Measurements from ENCODE around the gene NFKBIE. TPM values are rescaled to one million over a fixed set of nuclear protein-coding genes. Genes with fewer than 3 reads are reported as not detected.

NFKBIE gene
- total and polyA plus RNA-seq, 9 of the 15 experiments (the other 6 are each of a cell fraction or from before 2014, with no cell fraction given): 2.1 to 16.4 (median 11.7) TPM

GRCh38 chr6:44263354-44264100 is 1.8 kb downstream of the NFKBIE start (continued):
- no peak for TF ChIP-seq ZNF282 (CRISPR knock-in tag; IDR thresholded peaks at IDR 0.05)
- TF ChIP-seq NKRF (IDR thresholded peaks at IDR 0.05; ENCODE audit: borderline replicate concordance): no peak
- peak; percentile 26; the same call in 1 of the 2 replicates for TF ChIP-seq ZFX (CRISPR knock-in tag; IDR thresholded peaks at IDR 0.05)
- peak; percentile 25; the same call in 1 of the 2 replicates for TF ChIP-seq ELF1 (tag; IDR thresholded peaks at IDR 0.05)
- TF ChIP-seq BMI1 (IDR thresholded peaks at IDR 0.05; ENCODE audit: low read length): no peak
- no peak for TF ChIP-seq ZNF395 (CRISPR knock-in tag; IDR thresholded peaks at IDR 0.05)
- TF ChIP-seq PML (IDR thresholded peaks at IDR 0.05; ENCODE audit: low read length): no peak
- TF ChIP-seq ZBTB17 (CRISPR knock-in tag; IDR thresholded peaks at IDR 0.05): no peak
- no peak for TF ChIP-seq BRD4 (IDR thresholded peaks at IDR 0.05)
- no peak for TF ChIP-seq CBX8 (IDR thresholded peaks at IDR 0.05; ENCODE audit: borderline replicate concordance, extremely low read depth, low read depth, low read length, poor library complexity, severe bottlenecking)
- TF ChIP-seq EGR1 (conservative IDR thresholded peaks at IDR 0.05): 0 out of 2 replicates have a peak, but pooled peaks have one; percentile 16
- TF ChIP-seq ZFP91 (CRISPR knock-in tag; IDR thresholded peaks at IDR 0.05): no peak
- no peak for TF ChIP-seq EP300 (IDR thresholded peaks at IDR 0.05; ENCODE audit: low read length)
- no peak for TF ChIP-seq RBM34 (IDR thresholded peaks at IDR 0.05; ENCODE audit: borderline replicate concordance, insufficient read depth, low read length)
- no peak for TF ChIP-seq FOXM1 (IDR thresholded peaks at IDR 0.05; ENCODE audit: low read depth)
- no peak for TF ChIP-seq FOXM1 (CRISPR knock-in tag; IDR thresholded peaks at IDR 0.05; ENCODE audit: low read depth)
- no peak for TF ChIP-seq SMAD1 (IDR thresholded peaks at IDR 0.05; ENCODE audit: low read depth, low read length, partially characterized antibody)
- no peak for TF ChIP-seq THAP12 (CRISPR knock-in tag; IDR thresholded peaks at IDR 0.05)
- no peak for TF ChIP-seq ZEB2 (IDR thresholded peaks at IDR 0.05)
